Breast epithelium (tissue), 4 donors: ENCODE measurements around the gene SEMA3E. TPM values are rescaled to one million over a fixed set of nuclear protein-coding genes. Genes with fewer than 3 reads are reported as not detected.
"Not testable (repeated sequence)": the region's sequence is repeated elsewhere in the genome, so short reads cannot be mapped to it uniquely, and the experiment has no call there.

Source experiments
- DNase-seq, 2 donors: peaks; one replicate each; pipeline ENCODE4 v3.0.0-alpha.2; 2019; ENCODE audit warnings: low spot score in 2 of 2
- H3K27ac ChIP-seq, 2 donors: fragments of 200-600 bp; sonication (generic) in 1 of 2; one replicate each; pipeline ENCODE4 v1.5.1; 2016 to 2019; ENCODE audit warnings: mild to moderate bottlenecking in 1 of 2
- H3K27me3 ChIP-seq, 2 donors: fragments of 200-600 bp; sonication (generic) in 1 of 2; one replicate each; pipeline versions ENCODE4 v1.5.1 to v1.6.0; 2017 to 2019; ENCODE audit warnings: control low read depth in 1 of 2, mild to moderate bottlenecking in 1 of 2
- H3K36me3 ChIP-seq: fragments of 200-600 bp; one replicate; pipeline ENCODE4 v1.5.1; 2019
- H3K4me1 ChIP-seq, 2 donors: fragments of 200-600 bp; sonication (generic); one replicate each; pipeline ENCODE4 v1.5.1; 2016 to 2019; ENCODE audit warnings: control low read depth in 1 of 2
- H3K4me3 ChIP-seq, 3 donors: fragments of 200-600 bp; sonication (generic); 1 replicate in 2 of 3; 2 replicates in 1 of 3; pipeline ENCODE4 v1.5.1; 2016 to 2019; ENCODE audit warnings: mild to moderate bottlenecking in 3 of 3, moderate library complexity in 2 of 3
- H3K9me3 ChIP-seq, 2 donors: fragments of 200-600 bp; sonication (generic) in 1 of 2; one replicate each; pipeline ENCODE4 v1.5.1; 2016 to 2019; ENCODE audit warnings: control low read depth in 1 of 2
- CTCF ChIP-seq, 3 donors: fragments of 450-650 bp; IDR thresholded peaks; one replicate each; pipeline ENCODE4 v1.5.1; 2016 to 2017; ENCODE audit warnings: antibody characterized with exemption in 3 of 3, mild to moderate bottlenecking in 3 of 3, moderate library complexity in 3 of 3
- POLR2A ChIP-seq: fragments of 450-650 bp; IDR thresholded peaks from one replicate; pipeline ENCODE4 v1.6.1; 2016; ENCODE audit warnings: antibody characterized with exemption, mild to moderate bottlenecking, moderate library complexity
- POLR2AphosphoS5 ChIP-seq, 3 donors: sonication (generic); formaldehyde crosslinking; IDR thresholded peaks; one replicate each; pipeline ENCODE4 v1.6.1; 2017; ENCODE audit warnings: antibody characterized with exemption in 3 of 3
- intact Hi-C: fragments of 100-400 bp; cut with DNase I; formaldehyde crosslinking; loops from one replicate; pipeline ENCODE4 v1.15.1; 2023; ENCODE audit warnings: low total_unique reads
- total RNA-seq, 3 donors: library from RNA; depleted of rRNA; stranded (reverse); fragments of >200 nt; gene quantifications; one replicate each; pipeline ENCODE4 v1.1.0, GENCODE V29; 2016

SEMA3E gene
- total RNA-seq, 3 donors from 2014 or later, result 4.3 to 13.5 (median 11.8) TPM

- no peaks in the 10 kb centered on the region for H3K9me3 ChIP-seq
- H3K27ac ChIP-seq, result no peak overlapping the region
- intact Hi-C loops, result no loop called here
- no peaks in the 10 kb centered on the region for H3K36me3 ChIP-seq
- no peak overlapping the region for H3K4me3 ChIP-seq
- H3K4me1 ChIP-seq, result no peaks in the 10 kb centered on the region
- TF ChIP-seq CTCF (IDR thresholded peaks at IDR 0.05) (no peak), POLR2AphosphoS5 (IDR thresholded peaks at IDR 0.05) (no peak), POLR2A (no peak)
- H3K27me3 ChIP-seq, result no peaks in the 10 kb centered on the region
- no peak for DNase-seq
Observed at GRCh38 chr7:83466187-83466923, 182.6 kb downstream of the SEMA3E start.

DNA sequence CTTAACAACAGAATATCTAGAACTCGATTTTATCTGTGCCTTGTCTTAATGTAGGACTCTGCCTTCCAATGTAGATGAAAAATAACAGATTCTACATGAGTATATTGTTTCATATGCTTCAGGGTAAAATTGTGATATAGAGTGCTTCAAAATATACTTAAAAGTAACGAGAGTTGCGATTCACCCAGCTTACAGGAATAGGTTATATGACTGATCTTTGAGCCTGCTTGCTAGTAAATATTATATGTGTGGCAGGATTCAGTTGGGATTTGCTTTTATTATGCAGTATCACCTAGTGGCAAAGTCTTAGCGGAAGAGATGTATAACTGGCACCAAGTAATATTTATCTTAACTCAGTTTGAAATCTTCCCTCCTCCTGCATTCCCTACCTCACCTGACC lies 183.3 kb downstream of the SEMA3E start:
- H3K27me3 ChIP-seq, result no peaks in the 10 kb centered on the region
- TF ChIP-seq CTCF (IDR thresholded peaks at IDR 0.05) (no peak), POLR2A (no peak), POLR2AphosphoS5 (IDR thresholded peaks at IDR 0.05) (no peak)
- no peak overlapping the region for H3K4me3 ChIP-seq
- no peaks in the 10 kb centered on the region for H3K36me3 ChIP-seq
- no peak for DNase-seq
- intact Hi-C loops, result no loop called here
- no peaks in the 10 kb centered on the region for H3K9me3 ChIP-seq
- no peak overlapping the region for H3K27ac ChIP-seq
- no peaks in the 10 kb centered on the region for H3K4me1 ChIP-seq

DNA sequence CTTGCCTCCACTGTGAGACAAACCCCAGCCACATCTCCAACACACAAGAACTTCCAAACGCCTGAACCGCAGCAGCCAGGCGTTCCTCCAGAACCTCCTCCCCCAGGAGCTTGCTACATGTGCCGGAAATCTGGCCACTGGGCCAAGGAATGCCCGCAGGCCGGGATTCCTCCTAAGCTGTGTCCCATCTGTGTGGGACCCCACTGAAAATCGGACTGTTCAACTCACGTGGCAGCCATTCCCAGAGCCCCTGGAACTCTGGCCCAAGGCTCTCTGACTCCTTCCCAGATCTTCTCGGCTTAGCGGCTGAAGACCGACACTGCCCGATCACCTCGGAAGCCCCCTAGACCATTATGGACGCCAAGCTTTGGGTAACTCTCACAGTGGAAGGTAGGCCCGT lies 187.1 kb downstream of the SEMA3E start:
- H3K36me3 ChIP-seq, H3K27me3 ChIP-seq, H3K4me3 ChIP-seq, H3K27ac ChIP-seq, H3K4me1 ChIP-seq, DNase-seq, intact Hi-C loops, H3K9me3 ChIP-seq: not testable (repeated sequence)

- H3K4me3 ChIP-seq, H3K27ac ChIP-seq, H3K9me3 ChIP-seq, H3K36me3 ChIP-seq, DNase-seq, H3K27me3 ChIP-seq, H3K4me1 ChIP-seq: not testable (repeated sequence)
- intact Hi-C loops, result loop anchor here (5.0 kb wide), 1 partner anchor 513 kb away; no protein-coding TSS in a partner anchor
Observed at GRCh38 chr7:83459930-83460653, 188.8 kb downstream of the SEMA3E start.

DNA sequence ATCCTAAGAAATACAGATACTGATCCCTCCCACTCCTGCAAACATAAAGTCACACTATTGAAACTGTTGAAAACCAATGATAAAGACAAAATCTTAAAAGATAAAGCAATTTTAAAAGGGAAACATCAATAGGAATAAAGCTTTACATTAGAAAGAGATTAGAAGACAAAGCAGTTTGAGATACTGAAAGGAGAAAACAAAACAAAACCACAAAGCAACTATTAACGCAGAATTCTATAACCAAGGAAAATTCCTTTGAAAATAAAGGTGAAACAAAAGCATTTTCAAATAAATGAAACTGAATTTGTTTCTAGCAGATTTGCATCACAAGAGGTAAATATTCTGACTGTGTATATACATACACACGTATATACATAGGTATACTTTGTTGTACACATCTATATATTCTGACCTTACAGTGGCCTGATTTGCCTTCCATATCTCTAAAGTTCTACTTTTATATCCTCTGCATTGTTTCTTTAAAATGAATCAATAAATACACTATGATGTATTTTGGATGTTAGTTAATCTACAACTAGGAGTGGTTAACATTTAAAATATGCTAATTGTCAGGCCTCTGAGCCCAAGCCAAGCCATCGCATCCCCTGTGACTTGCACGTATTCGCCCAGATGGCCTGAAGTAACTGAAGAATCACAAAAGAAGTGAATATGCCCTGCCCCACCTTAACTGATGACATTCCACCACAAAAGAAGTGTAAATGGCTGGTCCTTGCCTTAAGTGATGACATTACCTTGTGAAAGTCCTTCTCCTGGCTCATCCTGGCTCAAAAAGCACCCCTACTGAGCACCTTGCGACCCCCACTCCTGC lies 189.6 kb downstream of the SEMA3E start:
- H3K4me1 ChIP-seq, DNase-seq, H3K27ac ChIP-seq, H3K9me3 ChIP-seq, H3K36me3 ChIP-seq, H3K27me3 ChIP-seq, H3K4me3 ChIP-seq: not testable (repeated sequence)
- intact Hi-C loops, result loop anchor here (5.0 kb wide), 1 partner anchor 512 kb away; no protein-coding TSS in a partner anchor

DNA sequence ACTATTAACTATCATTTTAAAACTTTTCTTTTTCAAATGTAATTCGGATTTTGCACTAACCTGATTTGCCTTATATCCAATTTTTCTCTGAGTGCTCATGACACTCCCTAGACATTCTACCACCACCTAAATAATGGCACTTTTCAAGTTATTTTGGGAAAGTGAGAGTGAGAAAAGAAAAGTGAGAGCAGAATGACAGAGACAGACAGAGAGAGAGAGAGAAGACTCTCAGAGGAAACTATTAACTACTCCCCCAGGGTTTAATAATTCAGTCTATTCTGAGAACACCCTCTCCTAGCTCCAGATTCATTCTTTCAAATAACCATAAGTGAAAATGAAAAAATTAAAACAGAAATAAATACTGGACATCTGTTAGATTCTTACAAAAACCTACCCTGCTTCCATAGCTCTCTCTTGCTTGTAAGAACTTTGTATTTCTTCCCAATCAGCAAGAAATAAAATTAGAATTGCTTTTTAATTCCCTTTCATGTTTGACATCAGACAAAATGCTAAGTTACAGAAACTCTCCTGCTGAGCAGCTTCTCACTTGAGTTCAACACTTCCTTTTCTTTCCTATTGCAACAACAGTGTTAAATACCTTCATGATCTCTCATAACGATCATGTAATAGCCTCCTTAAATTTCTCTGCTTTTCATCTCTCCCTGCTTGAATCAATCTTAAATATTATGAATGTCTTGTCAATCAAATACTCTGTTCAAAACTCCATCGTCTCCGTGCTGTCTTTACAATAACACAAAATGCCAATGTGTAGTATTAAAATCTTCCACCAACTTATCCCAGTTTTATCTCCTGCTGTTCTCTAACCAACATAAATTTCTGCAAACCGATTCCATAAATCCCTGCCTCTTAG lies 191.7 kb downstream of the SEMA3E start:
- Histone ChIP-seq H3K9me3 (no peaks in the 10 kb centered on the region), H3K4me3 (no peak overlapping the region), H3K27ac (no peak overlapping the region), H3K36me3 (no peaks in the 10 kb centered on the region), H3K27me3 (no peaks in the 10 kb centered on the region), H3K4me1 (no peaks in the 10 kb centered on the region)
- TF ChIP-seq CTCF (IDR thresholded peaks at IDR 0.05), result no peak
- TF ChIP-seq POLR2A, result no peak
- TF ChIP-seq POLR2AphosphoS5 (IDR thresholded peaks at IDR 0.05), result no peak
- DNase-seq, result no peak
- intact Hi-C loops, result loop anchor here (5.0 kb wide), 1 partner anchor 510 kb away; no protein-coding TSS in a partner anchor
